COR-L47 (cell line): ENCODE measurements around the gene ADGRA3.

Experiments
- DNase-seq: peaks from one replicate; lab custom pipeline; 2025; lab: John Stamatoyannopoulos, UW

The ADGRA3 gene

GRCh38 chr4:22508376-22508775 is 7.5 kb downstream of the ADGRA3 start:
- DNase-seq: no peak

DNA sequence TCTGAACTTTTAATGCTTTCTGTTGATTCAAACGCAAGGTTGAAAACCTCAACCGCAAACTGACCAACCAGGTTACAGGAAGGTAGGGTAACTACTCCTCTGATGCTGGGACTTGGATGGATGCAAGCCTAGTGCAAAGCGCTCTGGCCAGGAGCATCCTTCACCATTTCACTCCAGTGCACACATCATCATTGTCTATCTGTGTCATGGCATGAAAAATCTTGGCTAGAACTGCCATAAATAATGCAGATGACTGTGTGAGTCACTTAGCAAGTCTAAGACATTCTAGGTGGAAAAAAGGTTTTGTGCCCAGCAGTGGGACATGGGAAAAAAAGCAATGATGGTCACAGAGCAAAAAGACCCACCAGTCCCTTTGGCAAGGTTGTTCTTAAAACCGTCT is 10.9 kb downstream of the ADGRA3 start:
- no peak for DNase-seq

DNA sequence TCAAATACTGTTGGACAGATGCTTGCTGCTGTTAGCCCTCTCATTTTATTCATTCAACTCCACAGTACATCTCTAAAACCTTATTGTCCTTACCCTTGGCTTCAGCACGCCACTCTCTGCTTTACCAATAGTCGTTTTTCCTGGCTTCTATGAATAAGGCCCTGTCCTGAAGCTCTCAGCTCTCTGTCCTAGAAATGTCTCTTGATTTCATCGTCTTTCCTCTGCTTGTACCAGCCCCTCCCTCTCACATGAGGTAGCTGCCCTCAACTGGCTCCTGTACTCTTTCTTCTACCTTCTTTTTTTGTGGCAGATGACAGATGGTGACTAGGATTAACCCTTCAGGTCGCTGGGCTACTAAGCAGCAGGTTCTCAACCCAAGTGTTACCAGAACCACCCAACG is 11.4 kb downstream of the ADGRA3 start:
- DNase-seq: no peak

DNA sequence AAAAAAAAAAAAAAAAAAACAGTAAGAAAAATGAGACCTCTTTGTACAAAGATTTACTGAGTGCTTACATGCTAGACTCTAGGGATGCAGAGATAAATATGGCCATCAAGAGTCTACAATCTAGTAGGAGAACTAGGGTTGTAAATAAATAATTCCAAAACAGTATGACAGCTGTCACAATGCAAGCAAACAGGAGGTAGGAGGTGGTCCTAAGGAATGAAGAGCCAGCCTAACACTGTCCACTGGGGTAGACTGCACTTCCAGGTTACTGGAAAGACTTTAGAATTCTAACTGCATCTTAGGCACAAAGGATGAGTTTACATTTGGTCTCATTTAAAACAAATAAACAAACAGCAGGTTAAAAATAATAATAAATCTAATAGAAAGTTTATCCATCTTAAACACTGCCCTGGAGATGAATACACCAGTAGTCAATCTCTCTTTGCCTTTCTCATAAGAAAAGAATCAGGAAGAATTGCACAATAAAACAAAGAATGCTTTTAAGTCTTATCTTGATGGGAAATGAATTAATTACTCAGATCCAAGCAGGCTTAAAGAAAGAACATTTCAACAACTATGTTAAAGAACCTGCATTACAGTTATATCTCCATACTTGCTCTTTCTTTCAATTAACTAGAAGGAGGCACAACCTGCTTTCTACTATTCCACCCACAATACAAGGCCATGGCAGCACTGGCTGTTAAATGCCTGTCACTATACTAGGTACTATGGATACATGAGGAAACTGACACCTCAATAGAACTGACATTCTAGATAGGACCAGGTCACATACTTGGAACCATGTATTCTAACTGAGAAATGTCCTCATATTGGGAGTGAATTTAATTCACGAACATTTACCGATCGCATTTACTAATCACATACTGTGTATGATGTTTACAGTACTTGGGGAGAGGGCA is 12.7 kb downstream of the ADGRA3 start:
- no peak for DNase-seq

- DNase-seq: no peak
Observed at GRCh38 chr4:22501715-22502095, 14.2 kb downstream of the ADGRA3 start.

DNA sequence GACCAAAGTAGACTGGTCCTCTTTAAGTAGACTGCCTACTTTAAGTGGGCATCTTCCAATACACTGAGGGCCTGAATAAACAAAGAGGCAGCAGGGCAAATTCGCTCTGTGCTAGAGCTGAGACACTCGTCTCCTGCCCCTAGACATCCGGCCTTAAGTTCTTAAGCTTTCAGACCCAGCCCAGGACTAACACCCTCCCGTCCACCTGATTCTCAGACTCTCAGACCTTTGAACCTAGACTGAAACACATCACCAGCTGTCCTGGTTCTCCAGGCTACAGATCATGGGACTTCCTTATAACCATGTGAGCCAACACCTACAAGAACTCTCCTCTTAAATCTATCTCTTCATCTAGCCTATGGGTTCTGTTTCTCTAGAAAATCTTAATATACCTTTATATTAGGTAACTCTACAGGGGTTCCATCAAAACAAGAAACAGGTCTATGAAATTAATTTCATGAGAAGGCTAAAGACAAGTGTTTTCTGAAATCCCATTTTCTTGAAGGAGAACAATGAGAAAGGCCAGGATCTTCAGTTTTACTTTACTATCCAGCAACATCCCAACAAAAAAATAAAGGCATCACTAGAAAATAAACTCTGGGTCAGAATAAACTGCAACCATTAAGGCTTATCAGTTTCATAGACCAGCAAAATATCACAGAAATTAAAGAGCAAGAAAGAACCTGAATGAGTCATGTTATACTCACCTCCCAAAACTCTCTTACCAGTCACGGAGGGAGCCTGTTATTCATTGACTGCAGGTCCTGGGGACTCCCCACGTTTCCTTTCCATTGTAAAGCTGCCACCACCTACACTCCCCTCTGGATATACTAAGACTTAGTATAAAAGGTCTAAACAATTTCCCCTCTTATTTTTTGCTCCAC is 14.8 kb downstream of the ADGRA3 start:
- no peak for DNase-seq

GRCh38 chr4:22500128-22500611 is 15.7 kb downstream of the ADGRA3 start:
- DNase-seq: peak; percentile 55

- no peak for DNase-seq
Observed at GRCh38 chr4:22498866-22499265, 17.0 kb downstream of the ADGRA3 start.

GRCh38 chr4:22496165-22496813 is 19.6 kb downstream of the ADGRA3 start:
- no peak for DNase-seq

GRCh38 chr4:22493523-22493922 is 22.3 kb downstream of the ADGRA3 start:
- no peak for DNase-seq

- no peak for DNase-seq
Observed at GRCh38 chr4:22492987-22493386, 22.9 kb downstream of the ADGRA3 start.

DNA sequence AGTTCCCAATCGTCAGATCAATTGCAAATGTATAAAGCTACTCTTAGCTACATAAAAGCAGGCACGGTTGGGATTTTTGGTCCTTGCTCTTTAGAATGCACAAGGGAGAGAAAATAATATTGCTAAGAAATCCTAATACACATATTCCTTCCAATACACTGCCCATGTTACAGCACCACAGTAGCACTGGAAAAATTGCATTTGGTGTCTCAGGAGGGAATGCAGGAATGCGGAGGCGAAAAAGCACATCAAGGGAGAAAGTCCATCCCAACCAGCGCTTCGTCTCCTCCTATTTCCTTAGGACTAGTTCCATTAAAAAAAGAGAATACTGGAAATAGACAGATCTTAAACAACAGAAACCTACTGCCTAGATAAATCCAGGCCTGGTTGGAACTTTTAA is 23.9 kb downstream of the ADGRA3 start:
- DNase-seq: no peak

- DNase-seq: no peak
Observed at GRCh38 chr4:22490718-22491315, 25.0 kb downstream of the ADGRA3 start.

GRCh38 chr4:22488106-22488505 is 27.8 kb downstream of the ADGRA3 start:
- no peak for DNase-seq

DNA sequence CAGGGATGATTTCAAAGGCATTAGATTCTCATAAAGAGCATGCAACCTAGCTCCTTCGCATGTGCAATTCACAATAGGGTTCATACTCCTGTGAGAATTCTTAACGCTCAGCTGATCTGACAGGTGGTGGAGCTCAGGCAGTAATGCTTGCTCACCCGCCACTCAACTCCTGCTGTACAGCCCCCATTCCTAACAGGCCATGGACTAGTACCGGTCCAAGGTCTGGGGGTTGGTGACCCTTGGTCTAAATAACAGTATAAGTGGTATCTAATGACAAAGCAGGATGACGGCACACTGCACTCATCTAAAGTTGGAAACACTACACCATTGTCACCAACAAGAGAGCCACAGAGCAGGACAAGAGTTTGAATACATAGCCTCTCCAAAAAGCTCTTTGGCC is 28.5 kb downstream of the ADGRA3 start:
- DNase-seq: no peak

DNA sequence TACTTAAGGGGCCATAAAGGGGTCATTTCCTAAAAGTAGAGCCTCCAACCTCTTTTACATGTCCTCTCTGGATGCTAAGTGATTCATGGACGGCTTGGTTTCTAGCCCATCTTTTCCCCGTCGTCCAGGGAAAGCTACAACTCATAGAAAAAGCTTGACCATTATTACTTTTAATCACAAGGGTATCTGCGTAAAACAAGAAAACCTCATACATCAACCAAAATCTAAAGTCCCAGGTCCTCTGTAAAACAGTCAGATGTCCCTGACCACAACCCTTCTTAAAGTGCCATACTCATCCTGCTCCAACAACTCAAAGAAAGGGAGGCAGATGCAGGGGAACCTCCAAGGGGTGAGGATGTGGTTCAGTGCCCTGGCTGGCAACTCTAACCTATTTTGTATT is 29.6 kb downstream of the ADGRA3 start:
- DNase-seq: no peak

DNA sequence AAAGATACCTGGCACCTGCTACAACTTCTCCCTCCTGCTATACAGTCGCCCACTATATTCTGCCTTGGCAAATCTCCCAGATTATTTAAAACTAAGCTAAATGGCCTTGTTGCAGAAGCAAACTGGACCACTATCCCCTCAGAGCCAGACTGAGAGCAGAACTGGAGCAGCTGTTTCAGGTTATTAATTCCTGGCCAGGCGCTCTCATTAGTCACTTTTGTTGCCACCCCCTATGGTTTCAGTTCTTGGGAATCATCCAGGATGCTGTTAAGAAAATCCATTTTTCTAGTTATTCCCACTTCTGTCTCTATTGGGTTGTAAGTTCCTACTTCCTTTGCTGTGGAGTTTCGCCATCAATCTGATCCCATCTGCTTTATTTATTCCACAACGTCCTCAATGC is 30.1 kb downstream of the ADGRA3 start:
- peak; percentile 84 for DNase-seq

GRCh38 chr4:22483551-22483981 is 32.3 kb downstream of the ADGRA3 start:
- no peak for DNase-seq

- no peak for DNase-seq
Observed at GRCh38 chr4:22482250-22483127, 33.4 kb downstream of the ADGRA3 start.

DNA sequence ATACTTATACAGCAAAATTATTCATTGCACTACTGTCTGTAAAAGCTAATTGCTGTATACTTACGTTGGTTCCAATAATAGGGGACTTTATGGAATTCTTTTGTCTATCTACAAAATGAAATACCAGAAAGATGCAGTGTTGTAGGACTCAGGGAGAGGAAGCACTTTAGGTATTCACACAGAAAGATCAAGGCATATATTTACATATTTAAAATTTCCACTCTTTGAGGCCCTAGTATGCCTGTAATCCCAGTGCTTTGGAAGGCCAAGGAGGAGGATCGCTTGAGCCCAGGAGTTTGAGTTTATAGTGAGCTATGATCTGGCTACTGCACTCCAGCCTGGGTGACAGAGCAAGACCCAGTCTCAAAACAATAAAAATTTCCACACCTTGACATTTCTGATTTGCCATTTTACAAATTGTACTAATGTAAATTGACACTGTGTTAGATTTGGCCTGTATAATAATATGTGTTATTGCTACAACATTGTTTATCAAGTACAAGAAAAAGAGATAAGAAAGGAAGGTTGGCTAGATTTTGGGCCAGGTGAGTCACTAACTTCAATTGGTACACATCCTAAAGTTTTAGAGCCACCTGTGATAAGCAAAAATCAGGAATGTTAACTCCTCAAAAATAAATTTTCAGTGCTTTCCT is 35.1 kb downstream of the ADGRA3 start:
- DNase-seq: no peak
